Glutamatergic neuron (in vitro differentiated cells): ENCODE results near the gene SCNM1. TPM values are rescaled to one million over a fixed set of nuclear protein-coding genes. Genes with fewer than 3 reads are reported as not detected.
A peak's percentile ranks its signal among the peaks of the same experiment; 100 is the strongest.

Source experiments
- DNase-seq: peaks from one replicate; pipeline ENCODE4 v3.0.0; 2022
- H3K27ac Mint-ChIP-seq: one replicate; pipeline ENCODE4 v1.8.0; 2020; ENCODE audit warnings: mild to moderate bottlenecking, mixed read lengths, inconsistent platforms; ENCODE audit not compliant: unreplicated experiment
- H3K27me3 Mint-ChIP-seq: one replicate; pipeline ENCODE4 v1.8.0; 2020; ENCODE audit warnings: mild to moderate bottlenecking, moderate library complexity, mixed read lengths, inconsistent platforms; ENCODE audit not compliant: unreplicated experiment
- H3K36me3 Mint-ChIP-seq: one replicate; pipeline ENCODE4 v1.8.0; 2020; ENCODE audit warnings: mild to moderate bottlenecking, mixed read lengths, inconsistent platforms; ENCODE audit not compliant: unreplicated experiment
- H3K4me1 Mint-ChIP-seq: one replicate; pipeline ENCODE4 v1.8.0; 2020; ENCODE audit warnings: mild to moderate bottlenecking, low read depth, mixed read lengths, inconsistent platforms; ENCODE audit not compliant: unreplicated experiment
- H3K4me3 Mint-ChIP-seq: one replicate; pipeline ENCODE4 v1.8.0; 2020; ENCODE audit warnings: mild to moderate bottlenecking, mixed read lengths, inconsistent platforms; ENCODE audit not compliant: unreplicated experiment
- H3K9me3 Mint-ChIP-seq: one replicate; pipeline ENCODE4 v1.8.0; 2020; ENCODE audit warnings: mild to moderate bottlenecking, moderate library complexity, mixed read lengths, inconsistent platforms; ENCODE audit not compliant: unreplicated experiment
- total RNA-seq: library from RNA; stranded (reverse); fragmentation: NEBNext Ultra II Directional; extraction: Animal tissue kit (Norgen Biotek cat#: 25700); gene quantifications from one replicate; pipeline ENCODE4 v1.2.1, GENCODE V29; 2021; ENCODE audit not compliant: unreplicated experiment
- TF ChIP-seq, protein P1 (sequence below): fragments of 200-600 bp; sonication (generic); IDR thresholded peaks from one replicate; pipeline ENCODE4 v1.5.0; 2021; ENCODE audit not compliant: partially characterized antibody, unreplicated experiment

The SCNM1 gene
- total RNA-seq, 1 donor from 2014 or later: 44.2 TPM

DNA sequence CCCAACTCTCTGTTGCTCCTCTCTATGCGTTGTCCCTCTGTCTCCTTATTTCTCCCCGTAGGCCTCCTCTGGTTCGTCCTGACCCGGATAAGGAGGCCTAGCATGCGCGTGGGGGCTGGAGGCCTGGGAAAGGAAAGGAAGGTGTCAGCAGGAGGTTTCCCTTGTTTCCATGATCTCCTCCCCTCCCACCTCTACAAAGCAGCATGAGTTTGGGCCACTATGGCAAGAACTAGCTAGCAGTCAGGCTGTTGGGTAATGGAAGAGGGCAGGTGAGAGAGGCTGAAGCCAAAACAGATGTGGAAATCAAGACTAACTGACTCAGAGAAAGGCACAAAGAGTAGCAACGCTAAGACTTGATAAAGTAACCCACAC, 18.8 kb upstream of the SCNM1 start:
- Mint-ChIP-seq H3K4me3 (peak overlapping the region; percentile 99), H3K4me1 (peaks cover 29% of the 10 kb centered on the region), H3K27me3 (peaks cover 7% of the 10 kb centered on the region), H3K27ac (peak overlapping the region; percentile 74), H3K9me3 (peaks cover 9% of the 10 kb centered on the region), H3K36me3 (no peaks in the 10 kb centered on the region)
- no peak for DNase-seq
- TF ChIP-seq, protein P1, sequence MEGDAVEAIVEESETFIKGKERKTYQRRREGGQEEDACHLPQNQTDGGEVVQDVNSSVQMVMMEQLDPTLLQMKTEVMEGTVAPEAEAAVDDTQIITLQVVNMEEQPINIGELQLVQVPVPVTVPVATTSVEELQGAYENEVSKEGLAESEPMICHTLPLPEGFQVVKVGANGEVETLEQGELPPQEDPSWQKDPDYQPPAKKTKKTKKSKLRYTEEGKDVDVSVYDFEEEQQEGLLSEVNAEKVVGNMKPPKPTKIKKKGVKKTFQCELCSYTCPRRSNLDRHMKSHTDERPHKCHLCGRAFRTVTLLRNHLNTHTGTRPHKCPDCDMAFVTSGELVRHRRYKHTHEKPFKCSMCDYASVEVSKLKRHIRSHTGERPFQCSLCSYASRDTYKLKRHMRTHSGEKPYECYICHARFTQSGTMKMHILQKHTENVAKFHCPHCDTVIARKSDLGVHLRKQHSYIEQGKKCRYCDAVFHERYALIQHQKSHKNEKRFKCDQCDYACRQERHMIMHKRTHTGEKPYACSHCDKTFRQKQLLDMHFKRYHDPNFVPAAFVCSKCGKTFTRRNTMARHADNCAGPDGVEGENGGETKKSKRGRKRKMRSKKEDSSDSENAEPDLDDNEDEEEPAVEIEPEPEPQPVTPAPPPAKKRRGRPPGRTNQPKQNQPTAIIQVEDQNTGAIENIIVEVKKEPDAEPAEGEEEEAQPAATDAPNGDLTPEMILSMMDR: no peak

DNA sequence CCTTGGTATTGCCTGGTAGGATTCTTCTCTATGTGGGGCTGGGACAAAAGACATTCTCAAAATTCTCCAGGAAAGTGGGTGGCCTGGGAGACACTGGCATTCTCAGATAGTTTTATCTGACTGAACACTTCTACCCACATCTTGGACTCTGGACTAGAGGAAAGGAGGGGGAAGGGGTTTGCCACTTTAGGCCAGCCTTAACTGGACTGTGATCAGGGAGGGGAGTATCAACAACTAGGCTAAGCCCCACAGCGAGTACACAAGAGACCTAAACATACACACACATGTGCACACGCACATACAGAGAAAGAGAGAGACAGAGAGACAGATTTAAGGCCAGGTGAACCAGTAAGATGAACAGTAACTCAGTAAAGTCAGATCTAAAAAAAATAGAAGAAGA, 18.3 kb upstream of the SCNM1 start:
- H3K4me1 Mint-ChIP-seq: peaks cover 29% of the 10 kb centered on the region
- H3K4me3 Mint-ChIP-seq: peak overlapping the region; percentile 99
- TF ChIP-seq, protein P1: no peak
- no peaks in the 10 kb centered on the region for H3K36me3 Mint-ChIP-seq
- peaks cover 7% of the 10 kb centered on the region for H3K27me3 Mint-ChIP-seq
- peaks cover 9% of the 10 kb centered on the region for H3K9me3 Mint-ChIP-seq
- DNase-seq: no peak
- no peak overlapping the region for H3K27ac Mint-ChIP-seq

DNA sequence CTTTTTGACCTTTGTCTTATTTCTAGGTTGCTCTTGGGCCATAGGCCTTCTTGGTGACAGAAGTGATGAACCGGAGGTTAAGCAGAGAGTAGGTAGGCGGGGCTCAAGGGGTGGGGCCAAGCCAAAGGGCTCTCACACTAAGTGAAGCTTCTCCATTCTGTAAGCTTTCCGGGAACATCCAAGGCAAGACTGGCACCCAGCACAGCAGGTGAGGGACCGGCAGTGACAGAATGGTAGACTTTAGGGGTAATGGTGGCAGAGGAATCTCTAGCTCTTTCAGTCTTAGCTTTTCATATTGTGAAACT, 9.5 kb upstream of the SCNM1 start, which contains the start of gene TNFAIP8L2:
TSS of gene TNFAIP8L2 (plus strand) at position 135 of the 305 bp plus-strand sequence. CDS start 2,049 bp downstream, outside the sequence.
- Mint-ChIP-seq H3K27me3 (no peaks in the 10 kb centered on the region), H3K36me3 (no peaks in the 10 kb centered on the region), H3K27ac (peak within 1 kb of the TSS; percentile 52), H3K9me3 (peaks cover 4% of the 10 kb centered on the region), H3K4me1 (peaks cover 6% of the 10 kb centered on the region), H3K4me3 (peak within 1 kb of the TSS; percentile 11)
- DNase-seq: no peak
- TF ChIP-seq, protein P1: no peak

DNA sequence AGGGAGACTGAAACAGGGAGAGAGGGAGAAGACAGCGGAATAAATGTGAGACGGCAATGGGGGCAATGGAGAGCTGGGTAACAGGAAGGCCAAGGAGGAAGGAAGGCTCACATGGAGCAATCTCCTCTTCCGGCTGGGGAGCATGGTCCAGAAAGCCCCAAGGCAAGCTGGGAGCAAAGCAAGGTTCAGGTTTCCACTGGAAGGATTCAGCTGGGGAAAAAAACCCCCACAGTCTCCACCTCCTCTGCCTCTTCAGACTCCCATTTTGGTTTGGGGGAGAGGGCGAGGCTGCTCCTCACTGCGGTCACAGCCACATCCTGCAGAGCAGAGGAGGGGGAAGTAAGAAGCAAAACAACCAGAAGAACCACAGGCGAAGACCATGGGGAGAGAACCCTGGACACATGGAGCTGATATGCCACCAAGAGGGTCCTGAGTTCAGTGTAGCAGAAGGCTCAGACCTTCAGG, 8.8 kb upstream of the SCNM1 start:
- H3K27ac Mint-ChIP-seq: no peak overlapping the region
- no peaks in the 10 kb centered on the region for H3K27me3 Mint-ChIP-seq
- peaks cover 2% of the 10 kb centered on the region for H3K9me3 Mint-ChIP-seq
- peaks cover 6% of the 10 kb centered on the region for H3K4me1 Mint-ChIP-seq
- TF ChIP-seq, protein P1: no peak
- no peak for DNase-seq
- H3K4me3 Mint-ChIP-seq: peak overlapping the region; percentile 11
- no peaks in the 10 kb centered on the region for H3K36me3 Mint-ChIP-seq

DNA sequence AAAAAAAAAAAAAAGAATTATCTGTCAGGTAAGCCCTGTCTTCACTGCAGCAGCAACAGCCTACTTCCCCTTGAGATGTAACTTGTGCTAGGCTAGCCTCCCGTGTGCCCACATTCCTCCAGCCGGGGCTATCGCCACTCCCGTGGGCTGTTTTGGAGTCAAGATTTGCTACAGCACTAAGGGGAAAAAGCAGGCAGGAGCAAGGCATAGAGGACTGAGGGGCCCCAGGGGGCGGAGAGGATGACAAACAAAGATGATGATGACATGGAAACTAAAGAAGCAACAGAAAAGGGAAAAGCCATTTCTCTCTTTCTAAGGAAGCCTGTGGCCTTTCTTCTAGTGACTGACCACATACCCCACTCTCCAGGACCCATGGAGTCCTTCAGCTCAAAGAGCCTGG, 7.6 kb upstream of the SCNM1 start:
- TF ChIP-seq, protein P1: no peak
- H3K4me3 Mint-ChIP-seq: no peak overlapping the region
- no peak overlapping the region for H3K27ac Mint-ChIP-seq
- H3K36me3 Mint-ChIP-seq: no peaks in the 10 kb centered on the region
- H3K9me3 Mint-ChIP-seq: peaks cover 2% of the 10 kb centered on the region
- H3K27me3 Mint-ChIP-seq: no peaks in the 10 kb centered on the region
- H3K4me1 Mint-ChIP-seq: peaks cover 11% of the 10 kb centered on the region
- DNase-seq: no peak
